ENCODE results near the gene NPDC1.

GRCh38 chr9:137009217-137009616, 36.8 kb downstream of the NPDC1 start:
- no peak for TF ChIP-seq POLR2A (IDR thresholded peaks at IDR 0.05; ENCODE audit: low read length)
- no peak for TF ChIP-seq GATA1 (IDR thresholded peaks at IDR 0.05; ENCODE audit: low read depth, low read length)
